ENCODE data around the gene VASP. TPM values are rescaled to one million over a fixed set of nuclear protein-coding genes. Genes with fewer than 3 reads are reported as not detected.

The VASP gene
- total and polyA plus RNA-seq, 9 of the 15 experiments (the other 6 are each of a cell fraction or from before 2014, with no cell fraction given) = 16.7 to 261 (median 112) TPM

- no peak for TF ChIP-seq RREB1 (CRISPR knock-in tag; IDR thresholded peaks at IDR 0.05)
- no peak for TF ChIP-seq TCF3 (CRISPR knock-in tag; IDR thresholded peaks at IDR 0.05)
- peak; percentile 57 for TF ChIP-seq LCOR (CRISPR knock-in tag; IDR thresholded peaks at IDR 0.05)
- TF ChIP-seq ETV1 (tag; conservative IDR thresholded peaks at IDR 0.05; ENCODE audit: low read depth) = peak; percentile 68
- TF ChIP-seq ZNF398 (CRISPR knock-in tag; IDR thresholded peaks at IDR 0.05) = no peak
- peak; percentile 81 for TF ChIP-seq EGR1 (conservative IDR thresholded peaks at IDR 0.05)
- no peak for TF ChIP-seq CEBPZ (IDR thresholded peaks at IDR 0.05; ENCODE audit: borderline replicate concordance, low read depth, low read length)
- TF ChIP-seq ZFP36 (IDR thresholded peaks at IDR 0.05; ENCODE audit: low read depth, low read length, partially characterized antibody) = no peak
- TF ChIP-seq FOXA1 (IDR thresholded peaks at IDR 0.05; ENCODE audit: borderline replicate concordance) = no peak
- no peak for TF ChIP-seq PCBP2 (IDR thresholded peaks at IDR 0.05; ENCODE audit: low read depth, low read length, poor library complexity, severe bottlenecking)
- TF ChIP-seq ZNF253 (CRISPR knock-in tag; conservative IDR thresholded peaks at IDR 0.05) = no peak
- TF ChIP-seq TRIM24 (IDR thresholded peaks at IDR 0.05) = no peak
- TF ChIP-seq SREBF1 (IDR thresholded peaks at IDR 0.05; ENCODE audit: borderline replicate concordance, low read depth, low read length) = 0 out of 2 replicates have a peak, but pooled peaks have one; percentile 16
- no peak for TF ChIP-seq CAMTA2 (CRISPR knock-in tag; conservative IDR thresholded peaks at IDR 0.05)
- no peak for TF ChIP-seq IRF1 (CRISPR knock-in tag; IDR thresholded peaks at IDR 0.05; ENCODE audit: borderline replicate concordance)
Observed at GRCh38 chr19:45508861-45509691, 1.8 kb downstream of the VASP start (continued).

All from K562 (cell line).